ENCODE results near the gene KRT84.
"Not testable (repeated sequence)": the region's sequence is repeated elsewhere in the genome, so short reads cannot be mapped to it uniquely, and the experiment has no call there.

The KRT84 gene

DNA sequence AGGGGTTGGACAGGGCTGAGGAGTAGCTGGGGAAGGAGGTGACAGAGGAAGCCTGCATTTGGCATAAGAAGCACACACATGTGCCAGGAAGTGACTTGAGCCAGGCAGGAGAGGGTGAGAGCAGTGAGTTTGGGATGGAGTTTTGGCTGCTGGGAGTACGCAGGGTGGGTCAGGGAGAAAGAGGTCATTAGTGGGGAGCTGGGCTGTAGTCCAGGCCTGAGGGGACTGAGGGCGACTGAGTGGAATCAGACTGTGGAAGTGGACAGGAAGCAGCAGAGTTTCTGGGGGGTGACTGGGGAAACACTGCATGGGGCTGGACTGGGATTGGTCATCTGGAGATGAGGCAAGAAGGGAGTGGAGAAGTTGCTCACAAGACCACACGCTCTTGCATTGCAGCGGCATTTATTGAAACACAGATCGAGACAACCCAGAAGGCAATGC lies 25.8 kb downstream of the KRT84 start:
- DNase-seq = no peak

DNA sequence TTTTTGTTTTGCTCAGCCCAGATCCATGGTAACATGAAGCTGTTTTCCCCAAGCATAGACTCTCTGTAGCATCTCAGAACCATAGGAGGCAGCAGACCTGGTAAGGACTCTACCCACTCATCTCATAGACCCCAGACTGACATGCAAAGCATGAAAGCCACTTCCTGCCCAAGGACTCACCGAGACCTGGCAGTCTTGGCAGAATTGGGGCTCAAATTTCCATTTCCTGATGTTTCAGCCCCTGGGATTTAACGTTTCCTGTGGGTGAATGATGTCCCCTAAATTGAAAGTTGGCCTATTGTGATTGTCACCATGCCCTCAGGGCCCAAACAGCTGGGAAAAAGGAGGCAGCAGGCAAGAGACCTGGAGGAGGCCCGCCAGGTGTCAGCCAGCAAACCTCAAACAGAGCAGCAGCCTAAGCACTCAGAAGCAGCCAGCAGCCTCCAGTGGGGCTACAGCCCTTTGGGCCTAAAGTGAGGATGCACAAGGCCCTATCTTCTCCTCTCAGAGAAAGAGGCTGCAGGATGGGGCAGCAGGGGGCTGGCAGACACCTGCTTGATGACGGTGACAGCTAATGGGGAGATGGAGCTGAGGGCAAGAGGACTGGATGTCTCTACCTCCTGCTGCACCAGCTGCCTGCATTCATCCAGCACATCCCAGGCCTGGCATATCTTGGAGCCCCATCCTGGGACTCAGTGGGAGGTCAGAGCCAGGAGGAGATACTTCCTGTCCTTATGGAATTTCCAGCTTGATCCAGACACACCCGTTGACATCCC lies 26.7 kb downstream of the KRT84 start:
- peak in 1 of 2 donors; percentile 16 for DNase-seq

DNA sequence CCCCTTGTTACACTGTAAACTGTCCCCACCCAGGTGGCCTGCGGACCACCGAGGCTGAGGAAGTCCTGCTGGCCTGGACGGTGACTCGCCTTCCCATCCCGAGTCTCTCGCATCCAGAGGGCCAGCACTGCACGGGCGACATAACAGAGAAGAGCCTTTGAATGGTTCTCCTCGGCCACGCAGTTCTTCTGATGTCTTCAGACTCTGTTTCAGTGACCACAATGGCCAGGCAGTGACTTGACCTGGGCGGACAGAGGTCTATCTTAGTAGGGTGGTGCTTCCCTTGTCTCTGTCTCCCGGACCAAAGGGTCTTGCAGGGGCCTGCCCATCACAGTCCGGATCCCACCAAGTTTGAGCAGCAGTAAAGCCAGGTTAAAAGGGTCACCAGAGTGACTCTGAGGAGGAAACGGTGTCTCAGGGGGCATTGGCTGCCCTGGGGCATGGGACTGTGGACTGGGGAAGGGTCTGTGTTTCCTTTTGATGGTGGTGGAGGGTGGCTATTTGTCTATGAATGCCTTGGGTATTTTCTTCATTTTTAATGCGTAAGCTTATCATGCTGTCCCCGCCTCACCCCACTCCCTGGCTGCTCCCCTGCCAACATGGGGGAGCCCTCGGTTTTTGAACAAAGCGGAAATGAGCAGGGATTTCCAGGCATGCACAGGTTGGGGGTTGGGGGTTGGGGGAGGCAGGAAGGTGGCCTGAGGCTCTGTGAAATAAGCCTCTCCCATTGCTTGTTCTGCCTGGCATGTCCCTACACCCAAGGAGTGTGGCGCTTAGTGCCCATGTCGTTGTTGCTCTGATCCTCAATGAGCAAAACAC lies 28.5 kb downstream of the KRT84 start:
- peak in 1 of 2 donors; percentile 1 for DNase-seq

DNA sequence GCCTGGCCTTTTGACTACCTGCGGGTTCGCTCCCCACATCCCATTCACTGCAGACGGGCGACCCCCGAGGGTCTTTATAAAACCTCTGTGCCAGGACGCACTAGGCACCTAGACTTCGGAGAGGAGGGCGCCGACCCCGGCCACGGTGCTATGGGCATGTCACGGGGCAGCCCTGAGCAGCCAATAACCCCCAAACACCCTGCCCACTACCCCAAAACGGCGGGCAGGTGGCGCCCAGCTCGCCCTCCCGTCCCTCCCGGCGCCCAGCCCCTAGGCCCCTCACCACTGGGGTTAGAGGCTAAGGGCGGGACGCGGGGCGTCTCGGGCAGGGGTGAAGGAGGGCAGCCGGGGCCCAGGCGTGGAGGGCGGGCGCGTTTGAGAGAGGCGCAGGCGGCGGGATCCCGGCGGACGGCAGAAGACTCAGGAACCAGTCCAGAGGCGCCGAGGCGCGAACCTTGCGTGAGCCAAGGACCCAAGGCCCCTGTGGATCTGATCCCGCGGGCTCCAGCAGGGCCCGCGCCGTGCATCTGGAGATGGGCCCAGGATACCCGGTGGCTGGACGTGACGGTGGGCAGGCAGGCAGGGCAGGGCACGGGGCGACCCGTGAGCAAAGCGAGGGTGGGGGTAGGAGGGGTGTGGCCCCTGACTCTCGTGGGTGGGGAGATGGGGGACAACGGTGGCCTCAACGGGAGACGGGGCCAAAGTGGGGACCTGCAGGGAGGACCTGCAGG lies 29.3 kb downstream of the KRT84 start:
- peak in 1 of 2 donors; percentile 6 for DNase-seq

DNA sequence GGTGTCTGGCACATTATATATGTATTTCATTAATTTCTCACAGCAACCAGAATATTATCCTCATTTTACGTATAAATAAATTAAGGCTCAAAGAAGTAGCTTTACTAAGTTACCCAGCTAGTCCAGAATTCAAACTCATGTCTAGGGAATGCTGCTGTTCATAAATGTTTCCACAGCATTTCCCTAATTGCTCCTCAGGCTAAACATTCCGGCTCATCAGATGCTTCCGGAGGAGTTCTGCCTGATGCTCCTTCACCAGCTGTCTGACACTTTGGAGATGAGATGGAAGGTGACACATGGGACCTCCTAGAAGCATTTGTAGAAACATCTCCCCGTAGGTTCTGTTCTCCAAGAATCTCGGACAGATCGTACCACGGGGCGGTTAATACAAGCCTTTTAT lies 30.3 kb downstream of the KRT84 start:
- no peak for DNase-seq

DNA sequence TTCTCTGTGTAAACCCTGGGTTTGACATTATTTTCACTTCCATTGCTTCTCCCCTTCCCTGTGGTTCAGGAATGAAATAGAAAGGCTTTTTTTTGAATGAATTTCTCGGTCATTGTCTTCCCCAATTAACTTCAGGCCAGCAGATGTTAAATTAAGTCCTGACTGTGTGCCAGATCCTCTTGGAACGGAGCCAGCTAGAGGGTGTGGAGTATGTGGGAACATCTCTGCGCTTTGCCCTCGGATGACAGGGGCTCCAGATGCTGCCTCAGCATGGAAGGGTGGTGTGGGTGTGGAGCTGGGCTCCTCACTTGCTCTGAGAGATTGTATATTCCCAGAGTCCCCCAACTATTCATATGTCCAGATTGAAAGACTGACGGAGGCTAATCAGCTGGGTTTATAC lies 31.3 kb downstream of the KRT84 start:
- no peak for DNase-seq

DNA sequence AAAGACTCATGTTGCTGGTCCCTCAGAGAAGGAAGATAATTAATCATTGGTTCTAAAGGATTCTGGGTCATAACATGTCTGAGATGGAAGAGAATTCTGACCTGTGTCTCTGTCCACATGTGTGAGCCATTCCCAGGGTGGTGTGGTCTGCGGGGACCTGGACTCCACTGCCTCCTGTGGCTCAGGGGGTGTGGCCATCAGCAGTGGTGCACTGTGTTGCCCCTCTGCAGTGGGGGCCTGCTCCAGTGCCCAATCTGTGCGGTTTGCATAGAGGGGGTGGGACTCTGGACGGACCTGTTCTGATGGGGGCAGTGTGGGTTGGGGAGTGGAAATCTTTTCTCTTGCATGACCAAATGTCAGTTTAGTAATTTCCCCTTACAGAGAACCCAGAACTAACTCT lies 31.7 kb downstream of the KRT84 start:
- no peak for DNase-seq

DNA sequence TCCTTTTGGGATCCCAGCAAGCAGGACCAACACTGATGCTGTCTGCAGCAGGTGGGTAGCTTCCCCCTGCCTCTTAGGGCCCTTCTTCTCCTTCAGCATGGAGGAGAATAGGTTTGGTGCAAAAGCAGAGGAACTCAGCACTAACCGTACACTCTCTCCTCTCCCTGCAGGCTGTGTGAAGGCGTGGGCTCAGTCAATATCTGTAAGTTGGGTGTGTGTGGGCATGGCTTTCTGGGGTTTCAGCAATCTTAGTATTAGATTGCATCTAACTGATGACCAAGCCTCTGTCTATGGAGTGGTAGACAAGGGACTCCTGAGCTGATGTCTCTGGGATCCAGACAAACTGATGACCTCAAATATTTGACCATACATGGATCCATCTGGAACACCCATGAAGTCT lies 32.5 kb downstream of the KRT84 start:
- DNase-seq = no peak

DNA sequence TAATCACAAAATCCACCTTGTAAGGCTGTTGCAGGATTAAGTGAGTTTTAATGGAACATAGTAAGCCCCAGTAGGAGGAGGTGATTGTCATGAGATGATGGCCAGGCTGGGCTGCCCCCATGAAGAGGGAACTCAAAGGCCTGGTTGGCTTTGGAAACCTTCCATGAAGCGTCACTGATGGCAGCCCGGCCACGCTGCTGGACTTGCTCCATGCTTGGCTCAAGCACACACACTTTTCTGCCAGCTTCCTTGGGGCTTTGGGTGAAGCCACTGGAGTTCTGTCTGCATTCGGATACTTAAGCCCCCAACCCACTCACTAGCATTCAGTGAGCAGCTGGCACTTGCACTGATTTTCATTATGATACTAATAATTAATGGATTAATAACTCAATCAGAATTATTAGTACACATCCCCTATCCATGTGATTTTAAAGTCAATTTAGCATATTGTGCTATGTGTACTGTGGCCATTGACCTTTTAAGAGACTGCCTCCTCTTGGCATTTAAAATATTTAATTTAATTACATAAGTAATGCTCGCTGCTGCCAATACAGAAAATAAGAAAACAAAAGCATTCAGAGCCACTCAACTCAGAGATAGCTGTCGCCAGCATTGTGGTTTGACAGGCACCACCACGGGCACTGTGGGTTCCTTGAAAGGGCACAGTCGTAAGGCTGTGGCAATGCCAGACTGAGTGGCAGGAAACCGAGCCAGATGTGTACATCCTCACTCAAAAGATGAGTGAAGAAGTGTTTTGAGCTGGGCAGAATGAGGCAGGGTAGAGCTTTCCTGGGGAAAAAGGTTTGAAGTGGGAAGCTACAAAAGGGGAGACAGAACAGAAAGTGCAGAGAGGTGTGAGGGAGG lies 34.0 kb downstream of the KRT84 start:
- DNase-seq = peak; percentile 62 to 65

DNA sequence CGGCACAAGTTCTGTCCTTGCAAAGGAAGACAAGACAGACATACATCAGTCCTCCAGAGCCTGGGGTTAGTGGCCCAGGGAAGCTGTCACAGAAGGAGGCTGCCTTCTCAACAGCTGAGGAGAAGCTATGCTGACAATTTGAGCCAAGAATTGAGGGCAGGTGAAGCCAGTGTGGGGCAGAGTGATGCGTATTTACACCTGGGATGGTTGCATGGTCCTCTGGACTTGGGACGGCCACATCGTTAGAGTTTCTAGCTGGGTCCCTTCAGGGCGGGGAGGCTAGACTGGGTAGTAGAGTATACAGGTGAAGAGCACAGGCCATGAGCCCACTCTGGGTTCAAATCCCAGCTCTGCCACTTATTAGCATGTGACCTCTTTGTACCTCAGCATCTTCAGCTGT lies 34.7 kb downstream of the KRT84 start:
- no peak for DNase-seq

DNA sequence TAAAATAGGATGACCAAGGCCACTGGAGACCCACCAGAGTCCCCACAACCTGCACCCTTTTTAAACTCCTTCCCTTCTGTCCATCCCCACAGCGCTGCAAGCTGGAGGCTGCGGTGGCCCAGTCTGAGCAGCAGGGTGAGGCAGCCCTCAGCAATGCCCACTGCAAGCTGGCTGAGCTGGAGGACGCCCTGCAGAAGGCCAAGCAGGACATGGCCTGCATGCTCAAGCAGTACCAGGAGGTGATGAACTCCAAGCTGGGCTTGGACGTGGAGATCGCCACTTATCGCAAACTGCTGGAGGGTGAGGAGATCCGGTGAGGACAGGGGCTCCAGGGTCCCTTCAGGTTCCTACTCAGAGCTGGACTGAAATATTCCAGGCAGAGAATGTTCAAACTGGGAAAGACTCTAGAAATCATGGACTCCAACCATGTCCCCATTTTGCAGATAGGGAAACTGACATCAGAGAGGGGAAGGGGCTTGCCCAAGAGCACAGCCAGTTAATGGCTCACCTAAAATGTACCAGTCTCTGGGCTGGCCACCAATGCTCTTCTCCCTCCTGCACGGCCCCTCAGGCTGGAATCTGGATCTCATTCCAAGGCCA lies 35.3 kb downstream of the KRT84 start:
- no peak for DNase-seq

DNA sequence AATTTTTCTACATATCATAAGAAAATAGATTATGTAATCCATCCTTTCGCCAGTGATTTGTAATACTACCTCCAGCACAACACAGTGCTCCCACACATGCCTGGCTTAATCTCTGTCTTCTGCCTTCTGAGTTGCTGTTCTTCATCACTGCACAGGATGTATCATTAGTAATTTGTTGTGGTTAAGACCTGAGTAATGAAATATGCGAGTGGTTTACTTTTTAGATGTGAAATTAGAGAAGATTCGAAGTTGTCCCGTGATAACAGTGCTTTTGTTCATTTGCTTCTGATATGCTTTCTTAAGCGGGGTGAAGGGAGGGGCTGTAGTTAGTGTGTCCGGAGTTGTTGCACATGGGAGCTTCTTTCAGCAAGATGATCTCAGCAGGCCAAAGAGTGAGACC lies 36.3 kb downstream of the KRT84 start:
- no peak for DNase-seq

DNA sequence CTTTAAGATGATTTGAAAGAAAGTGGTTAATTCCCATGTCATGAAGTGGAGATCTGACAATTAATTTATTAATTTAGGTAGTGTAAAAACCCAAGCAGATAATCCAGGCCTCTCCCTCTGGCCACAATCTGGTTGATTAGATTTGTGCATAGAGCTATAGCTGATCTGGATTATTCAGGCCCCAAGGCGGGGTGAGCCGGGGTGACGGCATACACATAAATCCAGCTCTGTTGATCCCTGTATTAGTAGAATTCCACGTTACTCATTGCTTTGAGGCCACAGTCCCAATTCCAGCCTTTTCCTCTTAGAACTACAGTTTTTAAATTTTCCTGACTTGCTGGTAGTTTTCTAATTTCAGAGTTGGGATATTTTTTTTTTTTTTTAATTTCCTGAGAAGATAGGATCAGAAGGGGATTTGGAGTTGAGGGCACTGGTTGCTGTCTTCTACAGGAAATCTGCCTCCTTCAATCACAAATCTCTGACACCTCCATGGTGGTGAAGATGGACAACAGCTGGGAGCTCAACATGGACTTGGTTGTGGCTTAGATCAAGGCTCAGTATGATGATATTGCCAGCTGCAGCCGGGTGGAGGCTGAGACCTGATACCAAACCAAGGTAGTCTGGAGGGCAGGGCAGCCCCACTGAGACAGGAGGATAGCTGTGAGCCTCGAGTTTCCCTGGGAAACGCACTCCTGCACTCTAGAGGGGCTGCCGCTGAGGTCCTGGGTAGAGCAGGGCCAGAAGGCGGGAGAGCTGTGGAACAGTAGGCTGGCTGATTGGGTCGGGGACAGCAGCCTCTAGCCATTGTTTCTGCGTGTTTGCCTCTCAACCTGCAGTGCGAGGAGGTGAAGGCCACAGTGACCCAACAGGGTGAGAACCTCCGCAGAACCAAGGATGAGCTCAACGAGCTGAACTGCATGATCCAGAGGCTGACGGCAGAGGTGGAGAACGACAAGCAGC lies 37.6 kb downstream of the KRT84 start:
- DNase-seq = no peak

DNA sequence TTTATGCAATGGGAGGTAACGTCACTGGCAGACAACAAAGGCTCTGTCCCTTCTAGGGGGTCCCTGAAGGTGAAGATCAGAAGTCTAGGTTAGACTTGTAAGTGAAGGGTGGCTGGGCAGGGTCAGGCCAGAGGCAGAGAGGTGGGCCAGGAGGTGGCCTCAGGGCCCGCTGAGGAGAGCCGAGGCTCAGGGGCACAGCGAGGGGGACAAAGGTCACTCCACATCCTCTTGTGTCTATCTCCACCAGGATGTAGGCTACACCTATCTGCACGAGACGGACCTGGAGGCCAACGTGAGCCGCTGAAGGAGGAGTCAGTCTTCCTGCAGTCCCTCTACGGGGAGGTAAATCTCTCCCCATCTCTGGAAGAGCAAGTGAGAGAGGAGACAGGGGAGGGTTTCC lies 38.4 kb downstream of the KRT84 start:
- DNase-seq = no peak

DNA sequence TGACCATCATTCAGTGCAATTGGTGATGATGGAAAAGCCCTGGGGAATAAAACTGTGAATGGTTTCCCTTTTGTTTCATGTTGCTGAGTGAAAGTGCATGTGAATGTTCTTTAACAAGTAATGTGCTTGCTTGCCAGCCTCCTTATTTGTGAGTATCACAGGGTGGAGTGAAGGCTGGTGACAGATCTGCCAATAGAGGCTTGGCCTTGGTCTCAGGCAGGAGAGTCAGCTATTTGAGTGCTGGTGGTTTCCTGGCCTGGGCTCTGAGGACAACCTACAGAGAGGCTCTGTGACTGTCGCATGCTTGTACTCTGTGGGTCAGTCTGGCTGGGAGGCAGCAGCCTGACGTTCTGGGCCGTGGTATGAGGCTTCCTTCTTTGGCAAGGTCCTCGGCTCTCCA lies 38.9 kb downstream of the KRT84 start:
- DNase-seq = no peak

DNA sequence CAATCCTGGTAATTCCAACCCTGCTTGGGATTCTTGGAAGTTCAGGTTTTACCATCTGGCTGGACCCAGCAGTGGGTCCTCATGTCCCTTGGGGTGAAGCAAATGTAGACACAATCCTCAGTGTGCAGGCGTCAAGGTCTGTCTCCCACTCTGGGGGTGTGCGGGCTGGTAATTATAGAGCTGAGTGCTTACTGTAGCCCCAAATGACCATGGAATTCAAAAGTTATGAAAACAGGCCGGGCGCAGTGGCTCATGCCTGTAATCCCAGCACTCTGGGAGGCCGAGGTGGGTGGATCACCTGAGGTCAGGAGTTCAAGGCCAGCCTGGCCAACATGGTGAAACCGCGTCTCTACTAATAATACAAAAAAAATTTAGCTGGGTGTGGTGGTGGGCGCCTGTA lies 40.4 kb downstream of the KRT84 start:
- not testable (repeated sequence) for DNase-seq

DNA sequence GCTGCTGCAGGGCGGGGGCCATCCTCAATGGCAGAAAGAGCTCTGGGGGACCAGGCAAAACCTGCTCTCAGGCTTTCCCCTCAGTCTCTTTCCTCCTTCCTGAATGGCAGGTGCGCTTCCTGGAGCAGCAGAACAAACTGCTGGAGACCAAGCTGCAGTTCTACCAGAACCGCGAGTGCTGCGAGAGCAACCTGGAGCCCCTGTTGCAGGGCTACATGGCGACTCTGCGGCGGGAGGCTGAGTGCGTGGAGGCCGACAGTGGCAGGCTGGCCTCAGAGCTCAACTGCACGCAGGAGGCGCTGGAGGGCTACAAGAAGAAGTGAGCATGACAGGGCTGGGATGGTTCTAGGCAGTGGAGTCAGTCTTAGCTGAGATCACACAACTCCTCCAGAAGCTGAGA lies 41.3 kb downstream of the KRT84 start:
- no peak for DNase-seq

DNA sequence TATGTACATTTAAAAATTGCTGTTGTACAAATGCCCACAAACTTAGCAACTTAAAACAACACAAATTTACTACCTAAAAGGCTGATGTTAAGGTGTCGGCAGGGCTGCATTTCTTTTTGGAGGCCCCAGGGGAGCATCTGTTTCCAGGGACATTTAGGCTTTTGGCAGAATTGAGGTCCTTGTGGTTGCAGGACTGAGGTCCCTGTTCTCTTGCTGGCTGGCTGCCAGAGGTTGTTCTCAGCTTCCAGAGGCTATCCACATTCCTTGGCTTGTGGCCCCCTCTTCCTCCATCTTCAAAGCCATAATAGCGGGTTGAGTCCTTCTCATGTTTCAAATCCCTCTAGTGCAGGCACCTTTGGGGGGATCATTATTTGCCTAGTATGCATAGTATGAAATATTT lies 41.9 kb downstream of the KRT84 start:
- DNase-seq = no peak

DNA sequence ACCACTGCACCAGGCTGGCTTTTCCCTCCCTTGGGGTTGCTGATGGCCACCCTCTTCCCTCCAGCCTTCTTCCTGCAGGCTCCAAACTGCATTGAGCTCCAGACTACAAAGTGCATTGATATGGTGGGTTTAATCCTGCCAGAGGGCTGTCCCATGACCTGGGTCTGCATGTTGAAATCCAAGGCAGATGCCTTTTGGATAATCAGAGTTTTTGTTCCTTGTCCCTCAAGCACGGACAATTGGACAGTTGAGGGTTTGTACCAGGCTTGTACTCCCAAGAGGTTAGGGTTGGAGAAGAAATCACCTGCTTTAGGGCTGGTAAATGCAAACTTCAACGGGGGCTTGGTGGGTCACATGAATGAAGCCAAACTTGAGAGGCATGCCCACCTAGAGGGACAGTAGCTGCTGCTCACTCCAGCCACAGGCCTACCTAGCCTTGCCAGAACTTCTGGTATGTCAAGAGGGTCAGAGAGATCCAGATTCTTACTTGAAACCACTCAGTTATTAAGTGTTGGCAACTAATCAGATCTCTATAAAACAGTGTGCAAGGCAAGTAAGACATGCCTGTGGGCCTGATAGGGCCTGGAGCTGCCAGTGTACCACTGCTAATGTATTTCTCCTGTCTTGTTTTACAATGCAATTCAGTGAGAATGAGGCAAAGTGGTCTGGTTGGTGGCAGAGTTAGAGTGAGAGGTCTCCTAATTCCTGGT lies 42.5 kb downstream of the KRT84 start:
- no peak for DNase-seq

DNA sequence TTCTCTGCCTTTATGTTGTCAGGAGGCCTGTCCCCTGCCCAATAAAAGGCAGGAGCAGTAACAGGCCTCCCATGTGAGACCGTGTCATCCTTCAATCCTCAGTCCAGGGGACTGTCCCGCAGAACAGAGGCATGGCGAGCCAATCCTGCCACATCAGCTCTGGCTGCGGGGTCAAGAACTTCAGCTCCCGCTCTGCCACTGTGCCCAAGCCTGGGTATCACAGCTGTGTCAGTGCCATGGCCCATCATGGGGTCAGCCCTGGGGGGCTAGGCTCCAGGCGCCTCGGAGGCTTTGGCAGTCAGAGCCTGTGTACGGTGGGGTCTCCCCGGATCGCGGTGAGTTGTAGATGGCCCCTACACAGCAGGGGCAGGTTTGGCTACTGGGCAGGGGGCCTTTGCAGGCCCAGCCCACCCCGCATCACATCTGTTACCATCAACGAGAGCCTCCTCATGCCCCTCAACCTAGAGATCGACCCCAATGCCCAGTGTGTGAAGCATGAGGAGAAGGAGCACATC lies 44.3 kb downstream of the KRT84 start:
- DNase-seq = no peak
